SKM-1 (cell line): ENCODE data around the gene TMC2.

Source experiments
- DNase-seq: peaks from one replicate; lab custom pipeline; 2025; ENCODE audit not compliant: unreplicated experiment; lab: John Stamatoyannopoulos, UW

TMC2 gene

GRCh38 chr20:2564406-2564805 is 28.0 kb downstream of the TMC2 start:
- no peak for DNase-seq

DNA sequence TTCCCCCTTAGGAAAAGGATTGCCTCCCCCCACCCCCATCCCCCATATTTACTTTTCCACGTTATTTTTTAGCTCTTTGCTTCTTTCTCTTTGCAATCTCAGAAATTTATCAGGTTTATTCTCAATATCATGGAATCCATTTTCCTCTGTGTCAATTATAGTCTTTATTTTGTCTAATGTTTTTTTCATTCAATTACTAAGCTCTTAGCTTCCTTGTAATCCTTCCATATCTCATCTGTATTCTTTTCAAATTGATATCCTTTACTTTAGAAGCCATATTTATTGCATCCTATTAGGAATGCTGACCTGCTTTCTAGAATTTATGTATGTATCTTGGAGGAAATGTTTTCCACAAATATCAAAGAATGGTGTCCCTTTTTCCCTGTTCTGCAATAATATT is 39.3 kb downstream of the TMC2 start:
- DNase-seq, result no peak

GRCh38 chr20:2576317-2576727 is 39.9 kb downstream of the TMC2 start:
- DNase-seq, result no peak

GRCh38 chr20:2578475-2579192 is 42.3 kb downstream of the TMC2 start:
- DNase-seq, result no peak

DNA sequence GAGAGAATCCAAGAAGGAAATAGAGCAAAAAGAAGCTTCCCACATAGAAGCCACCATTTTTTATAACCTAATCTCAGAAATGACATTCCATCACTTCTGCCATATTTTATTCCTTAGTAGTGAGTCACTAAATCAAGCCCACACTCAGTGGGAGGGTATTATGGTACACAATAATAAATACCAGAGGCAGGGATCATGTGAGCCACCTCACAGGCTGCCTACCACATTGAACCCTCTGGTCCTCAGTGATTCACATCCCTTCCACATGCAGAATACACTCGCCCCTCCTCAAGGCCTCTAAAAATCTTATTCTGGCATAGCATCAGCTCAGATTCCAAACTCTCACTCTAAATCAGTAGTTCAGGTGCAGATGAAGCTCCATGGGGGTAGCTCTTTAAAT is 49.4 kb downstream of the TMC2 start:
- no peak for DNase-seq

GRCh38 chr20:2593756-2594155 is 57.4 kb downstream of the TMC2 start:
- DNase-seq, result no peak

GRCh38 chr20:2595076-2595475 is 58.7 kb downstream of the TMC2 start:
- DNase-seq, result no peak

DNA sequence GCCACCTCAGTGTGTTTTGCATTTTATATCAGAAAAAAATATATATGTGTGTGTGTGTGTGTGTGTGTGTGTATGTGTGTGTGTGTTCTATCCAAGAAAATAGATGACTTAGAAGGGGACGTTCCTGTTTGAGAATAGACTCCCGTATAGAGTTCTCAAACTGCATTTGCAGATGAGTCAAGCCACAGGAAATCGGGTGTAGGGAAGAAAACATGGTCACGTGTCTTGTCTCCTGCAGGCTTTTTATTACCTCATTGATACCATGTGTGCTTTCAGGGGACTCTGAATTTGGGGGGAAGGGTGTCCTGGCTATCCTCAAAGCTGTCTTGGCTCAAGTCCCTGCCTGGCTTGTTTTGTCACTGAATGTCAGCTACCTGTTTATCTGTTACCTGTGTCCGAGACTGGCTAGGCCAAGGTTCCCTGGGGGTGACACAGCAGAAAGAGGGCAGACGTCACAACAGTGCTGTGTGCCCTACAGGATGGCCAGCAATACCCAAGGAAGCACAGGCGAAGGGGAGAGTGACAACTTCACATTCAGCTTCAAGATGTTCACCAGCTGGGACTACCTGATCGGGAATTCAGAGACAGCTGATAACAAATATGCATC is 60.4 kb downstream of the TMC2 start:
- DNase-seq, result no peak

GRCh38 chr20:2599288-2600006 is 63.1 kb downstream of the TMC2 start:
- no peak for DNase-seq

DNA sequence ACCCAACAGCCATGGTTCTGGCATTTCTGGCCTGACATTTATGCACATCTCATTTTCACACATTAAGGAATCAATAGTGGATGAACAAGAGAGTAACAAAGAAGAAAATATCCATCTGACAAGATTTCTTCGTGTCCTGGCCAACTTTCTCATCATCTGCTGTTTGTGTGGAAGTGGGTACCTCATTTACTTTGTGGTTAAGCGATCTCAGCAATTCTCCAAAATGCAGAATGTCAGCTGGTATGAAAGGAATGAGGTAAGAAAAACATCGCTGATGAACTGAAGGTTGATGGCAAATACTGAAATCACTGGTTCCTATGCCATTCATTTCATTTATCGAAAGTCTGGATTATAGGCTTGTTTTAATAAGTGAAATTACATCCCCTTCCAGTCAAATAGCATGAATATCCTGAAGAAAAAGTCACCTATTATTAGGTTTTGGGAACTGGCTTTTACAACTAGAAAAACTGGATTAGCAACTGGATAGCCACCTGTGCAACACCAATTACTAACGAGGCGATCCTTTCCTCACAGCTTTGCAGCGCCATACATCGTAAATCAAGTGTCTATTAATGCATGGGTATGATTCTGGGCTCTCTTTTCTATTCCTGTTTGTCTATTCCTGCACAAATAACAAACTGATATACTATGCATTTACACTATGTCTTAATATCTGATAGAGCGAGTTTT is 65.8 kb downstream of the TMC2 start:
- no peak for DNase-seq

- DNase-seq, result no peak
These were observed 66.4 kb downstream of the TMC2 start for GRCh38 chr20:2602746-2603145.

DNA sequence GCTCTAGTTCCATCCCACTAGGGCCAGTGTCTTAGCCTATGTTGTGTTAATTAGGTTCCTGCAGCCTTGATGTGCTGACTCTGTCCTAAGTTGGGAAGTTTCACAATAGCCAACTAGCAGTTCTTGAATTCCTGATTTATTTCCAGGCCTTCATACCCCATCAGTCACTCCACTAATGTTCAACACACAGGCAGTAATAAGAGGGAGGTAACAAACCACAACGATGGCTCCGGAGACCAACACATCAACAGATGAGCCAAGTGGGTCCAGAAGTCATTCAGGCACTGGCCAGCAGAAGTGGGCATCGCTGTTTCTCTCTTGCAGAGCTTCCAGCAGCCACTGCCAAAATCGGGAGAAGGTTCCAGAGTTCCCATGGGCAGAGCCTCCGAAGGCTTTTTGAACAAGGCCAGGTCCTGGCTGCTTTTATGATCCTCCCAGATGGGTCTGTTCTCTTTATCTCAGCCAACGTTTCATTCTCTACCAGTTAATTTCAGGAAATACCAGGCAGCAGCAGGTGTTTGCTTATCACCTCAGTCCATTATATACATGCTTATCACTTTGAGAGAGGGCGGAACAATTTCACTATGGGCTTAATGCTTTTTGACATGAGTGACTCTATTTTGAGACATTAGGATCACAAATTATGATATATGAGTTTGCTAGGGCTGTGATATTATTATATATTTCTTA is 67.6 kb downstream of the TMC2 start:
- no peak for DNase-seq

DNA sequence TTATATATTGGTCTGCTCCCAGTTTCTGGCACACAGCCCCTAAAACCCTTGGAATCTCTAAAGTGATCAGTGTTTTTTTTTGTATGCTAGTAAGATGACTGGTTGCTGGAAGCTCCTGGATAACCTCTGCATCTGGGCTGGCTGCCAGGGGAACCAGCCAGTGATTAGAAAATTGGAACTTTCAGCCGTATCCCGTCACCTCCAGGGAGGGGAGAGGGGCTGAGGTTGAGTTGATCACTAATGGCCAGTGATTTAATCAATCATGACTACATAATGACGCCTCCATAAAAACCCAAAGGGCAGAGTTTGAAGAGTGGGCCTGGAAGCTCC is 68.1 kb downstream of the TMC2 start:
- no peak for DNase-seq

DNA sequence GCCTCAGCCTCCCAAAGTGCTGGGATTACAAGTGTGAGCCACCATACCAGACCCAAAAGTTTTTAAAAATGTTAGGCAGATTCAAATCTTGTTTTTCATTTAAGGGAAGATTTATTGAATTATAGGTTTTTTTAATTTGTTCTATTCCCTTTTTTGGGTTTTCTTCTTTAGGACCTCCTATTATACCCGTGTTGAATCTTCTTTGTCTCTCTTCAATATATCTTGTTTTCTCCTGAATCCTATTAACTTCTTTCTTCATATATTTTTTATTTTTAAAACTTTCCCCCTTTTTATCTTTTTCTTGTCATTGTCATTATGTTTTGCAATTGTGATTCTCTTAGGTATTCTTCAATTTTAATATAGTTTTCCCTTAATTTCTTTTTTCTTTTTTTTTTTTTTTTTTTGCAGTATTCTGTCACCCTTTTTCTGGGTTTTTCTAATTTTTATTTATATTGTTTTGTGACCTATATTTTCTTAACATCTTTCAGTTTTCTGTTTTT is 70.2 kb downstream of the TMC2 start:
- DNase-seq, result no peak

DNA sequence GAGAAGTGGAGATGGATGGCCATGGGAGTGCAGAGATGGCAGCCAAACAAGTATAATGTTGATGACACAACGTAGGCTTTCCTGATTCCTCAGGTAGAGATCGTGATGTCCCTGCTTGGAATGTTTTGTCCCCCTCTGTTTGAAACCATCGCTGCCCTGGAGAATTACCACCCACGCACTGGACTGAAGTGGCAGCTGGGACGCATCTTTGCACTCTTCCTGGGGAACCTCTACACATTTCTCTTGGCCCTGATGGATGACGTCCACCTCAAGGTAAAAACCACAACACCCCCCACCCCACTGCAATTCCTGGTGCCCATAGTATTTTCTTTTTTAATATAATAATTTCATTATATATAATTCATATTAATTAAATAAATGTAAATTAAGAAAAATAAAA is 74.0 kb downstream of the TMC2 start:
- DNase-seq, result no peak

DNA sequence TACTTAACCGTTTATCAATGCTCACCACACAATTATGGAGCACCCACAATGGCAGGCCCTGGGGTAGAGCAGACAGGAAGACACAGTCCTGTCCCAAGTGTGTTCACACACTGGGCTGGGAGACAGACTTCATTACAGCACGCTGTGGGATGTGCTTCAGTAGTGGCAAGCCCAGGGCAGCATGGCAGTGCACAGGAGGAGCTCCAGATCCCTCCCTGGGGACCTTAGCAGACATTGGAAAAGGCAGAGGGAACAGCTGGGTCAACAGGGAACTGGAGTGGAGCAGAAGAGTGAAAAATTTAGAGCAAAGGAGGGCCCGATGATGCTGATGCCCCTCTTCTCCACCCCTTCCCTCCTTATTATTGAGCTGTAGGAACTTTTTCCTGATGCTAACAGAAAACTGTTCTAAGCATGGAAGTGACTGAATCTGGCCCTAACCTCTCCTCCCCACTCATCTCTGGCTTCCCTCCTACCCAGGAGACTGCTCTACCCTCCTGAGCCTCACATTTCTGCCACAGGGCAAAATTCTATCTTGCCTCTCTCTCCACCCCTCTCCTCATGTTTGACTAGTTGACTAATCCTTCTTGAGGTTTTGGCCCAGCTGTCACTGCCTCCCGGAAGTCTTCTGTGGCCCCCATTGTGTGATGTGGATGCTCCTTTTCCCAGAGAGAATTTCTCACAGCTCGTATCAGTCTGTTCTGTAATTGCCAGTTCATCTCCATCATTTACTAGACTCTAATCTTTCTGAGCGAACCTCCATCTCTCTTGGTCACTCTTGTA is 74.8 kb downstream of the TMC2 start:
- DNase-seq, result no peak

- DNase-seq, result no peak
These were observed 75.7 kb downstream of the TMC2 start for GRCh38 chr20:2612073-2612472.

DNA sequence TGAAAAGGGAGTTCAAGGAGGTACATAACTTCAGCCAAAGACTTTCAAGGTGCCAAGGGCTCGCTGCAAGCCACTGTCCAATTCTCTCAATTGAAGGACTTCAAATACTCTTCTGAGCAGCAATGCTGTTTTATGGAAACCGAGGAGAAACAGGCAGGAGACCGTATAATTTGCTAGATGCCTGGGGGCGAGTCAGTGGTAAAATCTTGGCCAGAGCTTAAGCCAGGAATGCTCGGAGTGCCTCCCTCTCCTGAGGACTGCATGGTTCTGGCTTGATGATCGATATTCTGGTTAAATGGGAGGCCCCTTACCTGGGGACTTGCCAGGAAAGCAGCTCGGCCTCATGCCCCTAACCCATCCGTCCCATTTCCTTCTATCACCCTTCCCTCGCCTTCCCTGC is 80.3 kb downstream of the TMC2 start:
- no peak for DNase-seq

- DNase-seq, result no peak
These were observed 80.8 kb downstream of the TMC2 start for GRCh38 chr20:2617099-2617714.

DNA sequence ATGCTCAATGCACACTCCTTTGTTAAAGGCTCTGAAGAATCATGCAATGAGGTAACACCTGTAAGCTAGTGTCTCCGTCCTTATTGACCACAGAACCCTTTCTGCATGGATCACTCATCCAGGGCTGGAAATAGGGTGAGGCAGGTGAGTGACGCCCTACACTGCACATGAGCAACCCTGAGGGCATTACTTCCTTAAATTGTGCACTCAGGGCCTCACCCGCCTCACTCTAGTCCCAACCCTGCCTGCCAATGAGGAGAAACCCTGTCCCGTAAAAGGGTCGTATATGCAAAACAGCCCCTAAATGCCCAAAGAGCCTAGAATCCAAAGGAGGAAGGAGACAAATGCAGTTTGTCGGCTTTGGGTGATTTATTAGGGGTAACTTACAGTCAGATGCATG is 82.4 kb downstream of the TMC2 start:
- DNase-seq, result no peak
